Thymus (tissue), 11 donors: ENCODE results near the gene FARSA. TPM values are rescaled to one million over a fixed set of nuclear protein-coding genes. Genes with fewer than 3 reads are reported as not detected.
A peak's percentile ranks its signal among the peaks of the same experiment; 100 is the strongest.
"Not testable (repeated sequence)": the region's sequence is repeated elsewhere in the genome, so short reads cannot be mapped to it uniquely, and the experiment has no call there.

Experiments
- DNase-seq, 9 donors: peaks; one replicate each; pipeline ENCODE4 v3.0.0-alpha.2; 2013; ENCODE audit warnings: low spot score in 9 of 9, low read depth in 6 of 9, missing footprints in 1 of 9
- H3K27ac ChIP-seq, 2 donors: one replicate each; pipeline ENCODE4 v1.5.1; 2013; ENCODE audit warnings: control low read depth in 1 of 2, low read depth in 1 of 2, low read length in 1 of 2, mild to moderate bottlenecking in 1 of 2, moderate library complexity in 1 of 2
- H3K27me3 ChIP-seq, 2 donors: one replicate each; pipeline ENCODE4 v1.5.1; 2013; ENCODE audit warnings: low read length in 1 of 2; ENCODE audit not compliant: control insufficient read depth in 2 of 2, insufficient read depth in 1 of 2
- H3K36me3 ChIP-seq, 2 donors: one replicate each; pipeline ENCODE4 v1.5.1; 2013; ENCODE audit warnings: low read length in 1 of 2, mild to moderate bottlenecking in 1 of 2, moderate library complexity in 1 of 2; ENCODE audit not compliant: control insufficient read depth in 2 of 2, insufficient read depth in 2 of 2
- H3K4me1 ChIP-seq, 2 donors: one replicate each; pipeline ENCODE4 v1.5.1; 2013; ENCODE audit warnings: low read length in 2 of 2; ENCODE audit not compliant: control insufficient read depth in 2 of 2, insufficient read depth in 2 of 2
- H3K4me3 ChIP-seq, 2 donors: one replicate each; pipeline ENCODE4 v1.5.1; 2013; ENCODE audit warnings: low read length in 2 of 2, control low read depth in 1 of 2, mild to moderate bottlenecking in 1 of 2
- H3K9me3 ChIP-seq, 2 donors: one replicate each; pipeline ENCODE4 v1.5.1; 2013; ENCODE audit warnings: low read length in 1 of 2, mild to moderate bottlenecking in 1 of 2; ENCODE audit not compliant: control insufficient read depth in 2 of 2, insufficient read depth in 1 of 2
- WGBS: extraction: QIAGEN DNeasy Blood & Tissue Kit; methylation state at CpG from one replicate; pipeline ENCODE4 v1.1.7; 2013; 5-methylcytosine and 5-hydroxymethylcytosine counted together
- polyA plus RNA-seq: library from polyadenylated mRNA; stranded (reverse); fragments of 200-250 nt; gene quantifications from one replicate; pipeline ENCODE4 v1.2.3, GENCODE V29; 2013
- total RNA-seq: library from RNA; stranded (reverse); fragments of 120-200 nt; gene quantifications from one replicate; pipeline ENCODE4 v1.2.4, GENCODE V29; 2013
- donor health status: healthy.

Gene FARSA
- total and polyA plus RNA-seq, 2 donors = 33.6 to 46.7 TPM

DNA sequence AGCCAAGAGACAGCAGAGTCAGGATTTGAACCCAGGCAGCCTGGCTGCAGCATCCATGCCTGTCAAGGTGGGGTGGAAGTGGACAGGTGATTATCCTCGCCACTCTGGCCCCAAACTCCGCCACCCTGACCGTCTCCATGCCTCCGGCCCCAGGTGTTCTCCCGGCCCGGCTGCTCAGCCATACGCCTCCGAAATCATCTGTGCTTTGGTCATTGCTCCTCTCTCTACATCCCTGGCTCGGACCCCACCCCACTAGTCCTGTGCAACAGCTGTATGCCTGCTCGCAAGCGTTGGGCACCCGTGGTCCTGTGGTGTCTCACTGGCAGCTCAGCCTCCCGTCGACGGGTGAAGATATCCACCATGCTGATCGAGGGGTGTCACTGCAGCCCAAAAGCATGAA is 39.7 kb upstream of the FARSA start:
- H3K4me1 ChIP-seq = peaks cover 0 to 12% of the 10 kb centered on the region in 2 donors
- H3K27me3 ChIP-seq = peaks cover 0 to 15% of the 10 kb centered on the region in 2 donors
- WGBS = 97% methylated on average over 16 of the region's 16 CpGs
- H3K9me3 ChIP-seq = peaks cover 0 to 6% of the 10 kb centered on the region in 2 donors
- DNase-seq = no peak
- no peak overlapping the region for H3K4me3 ChIP-seq
- H3K36me3 ChIP-seq = no peaks in the 10 kb centered on the region
- H3K27ac ChIP-seq = no peak overlapping the region

DNA sequence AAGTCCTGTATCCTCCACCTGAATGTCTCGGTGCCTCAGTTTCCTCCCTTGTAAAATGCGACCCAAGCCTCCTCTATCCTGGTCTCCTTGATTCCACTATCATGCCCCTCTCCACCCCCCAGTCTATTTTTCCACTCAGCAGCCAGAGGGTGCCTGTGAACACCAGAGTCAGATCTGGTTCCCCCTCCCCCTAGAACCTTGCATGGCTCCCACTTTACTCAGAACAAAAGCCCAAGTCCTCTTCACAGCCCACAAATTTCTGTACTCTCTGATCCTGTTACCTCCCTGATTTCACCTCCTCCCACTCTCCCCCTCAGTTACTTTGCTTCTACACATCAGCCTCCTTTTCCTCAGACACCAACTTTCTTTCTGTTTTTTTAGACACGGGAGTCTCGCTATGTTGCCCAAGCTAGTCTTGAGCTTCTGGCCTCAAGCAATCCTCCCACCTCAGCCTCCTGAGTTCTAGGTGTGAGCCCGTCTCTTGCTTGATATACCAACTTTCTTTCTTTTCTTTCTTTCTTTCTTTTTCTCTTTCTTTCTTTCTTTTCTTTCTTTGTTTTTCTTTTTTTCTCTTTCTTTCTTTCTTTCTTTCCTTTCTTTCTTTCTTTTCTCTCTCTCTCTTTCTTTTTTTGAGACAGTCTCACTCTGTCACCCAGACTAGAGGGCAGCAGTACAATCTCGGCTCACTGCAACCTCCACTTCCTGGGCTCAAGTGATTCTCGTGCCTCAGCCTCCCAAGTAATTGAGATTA is 36.7 kb upstream of the FARSA start:
- no peaks in the 10 kb centered on the region for H3K36me3 ChIP-seq
- H3K4me1 ChIP-seq = peaks cover 0 to 13% of the 10 kb centered on the region in 2 donors
- no peak overlapping the region for H3K27ac ChIP-seq
- H3K4me3 ChIP-seq = no peak overlapping the region
- DNase-seq = no peak
- 91% methylated on average over 7 of the region's 7 CpGs for WGBS
- H3K27me3 ChIP-seq = peaks cover 0 to 10% of the 10 kb centered on the region in 2 donors
- peaks cover 0 to 6% of the 10 kb centered on the region in 2 donors for H3K9me3 ChIP-seq

DNA sequence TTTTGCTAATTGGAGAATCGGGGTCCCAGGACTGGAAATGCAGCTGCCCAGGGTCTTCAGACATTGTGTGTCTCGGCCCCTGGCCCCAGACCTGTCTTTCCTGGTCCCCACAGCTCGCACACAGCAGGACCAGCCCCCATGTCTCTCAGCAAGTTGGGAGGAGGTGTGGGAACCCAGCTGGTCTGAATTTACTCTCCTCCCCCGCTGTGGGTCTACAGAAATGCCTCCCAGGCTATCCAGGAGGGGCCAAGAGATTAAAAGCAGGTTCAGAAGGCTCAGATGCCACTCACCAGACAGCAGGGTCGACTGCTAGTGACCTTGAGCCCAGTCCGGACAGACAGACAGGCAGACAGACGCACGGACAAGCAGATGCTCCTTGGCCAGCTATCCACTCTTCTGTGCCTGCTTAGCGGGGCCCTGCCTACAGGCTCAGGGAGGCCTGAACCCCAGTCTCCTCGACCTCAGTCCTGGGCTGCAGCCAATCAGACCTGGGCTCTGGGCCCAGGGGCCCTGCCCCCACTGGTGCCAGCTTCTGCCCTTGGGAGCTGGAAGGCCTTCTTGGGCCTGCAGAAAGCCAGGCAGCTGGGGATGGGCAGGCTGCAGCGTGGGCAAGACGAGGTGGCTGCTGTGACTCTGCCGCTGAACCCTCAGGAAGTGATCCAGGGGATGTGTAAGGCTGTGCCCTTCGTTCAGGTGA is 35.9 kb upstream of the FARSA start, which contains the start of gene DAND5:
DAND5 (plus strand) TSS at position 285 of the 697 bp plus-strand sequence; CDS start at position 370, 85 bp downstream.
- Histone ChIP-seq H3K27me3 (peaks cover 0 to 1% of the 10 kb centered on the region in 2 donors), H3K36me3 (no peaks in the 10 kb centered on the region), H3K4me1 (peaks cover 0 to 12% of the 10 kb centered on the region in 2 donors), H3K4me3 (no peak within 1 kb of the TSS), H3K27ac (no peak within 1 kb of the TSS), H3K9me3 (peaks cover 0 to 6% of the 10 kb centered on the region in 2 donors)
- WGBS = 57% methylated on average over 14 of the region's 14 CpGs
- no peak for DNase-seq

DNA sequence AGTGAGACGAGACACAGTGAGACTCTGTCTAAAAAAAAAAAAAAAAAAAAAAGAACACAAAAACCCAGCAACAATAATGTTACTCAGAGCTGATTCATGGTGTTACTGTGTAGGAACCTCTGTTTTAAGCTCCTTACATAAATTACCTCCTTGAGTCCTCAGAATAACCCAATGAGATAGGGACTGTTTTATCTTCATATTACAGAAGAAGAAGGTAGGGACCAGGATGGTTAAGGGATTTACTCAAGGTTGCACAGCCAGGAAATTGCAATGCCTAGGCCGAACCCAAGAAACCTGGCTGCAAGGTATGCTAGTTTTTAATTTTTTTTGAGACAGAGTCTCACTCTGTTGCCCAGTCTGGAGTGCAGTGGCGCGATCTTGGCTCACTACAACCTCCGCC is 34.4 kb upstream of the FARSA start:
- no peak overlapping the region for H3K27ac ChIP-seq
- 98% methylated on average over 5 of the region's 5 CpGs for WGBS
- peaks cover 0 to 12% of the 10 kb centered on the region in 2 donors for H3K4me1 ChIP-seq
- DNase-seq = no peak
- no peaks in the 10 kb centered on the region for H3K27me3 ChIP-seq
- no peaks in the 10 kb centered on the region for H3K36me3 ChIP-seq
- H3K9me3 ChIP-seq = peaks cover 0 to 6% of the 10 kb centered on the region in 2 donors
- no peak overlapping the region for H3K4me3 ChIP-seq

DNA sequence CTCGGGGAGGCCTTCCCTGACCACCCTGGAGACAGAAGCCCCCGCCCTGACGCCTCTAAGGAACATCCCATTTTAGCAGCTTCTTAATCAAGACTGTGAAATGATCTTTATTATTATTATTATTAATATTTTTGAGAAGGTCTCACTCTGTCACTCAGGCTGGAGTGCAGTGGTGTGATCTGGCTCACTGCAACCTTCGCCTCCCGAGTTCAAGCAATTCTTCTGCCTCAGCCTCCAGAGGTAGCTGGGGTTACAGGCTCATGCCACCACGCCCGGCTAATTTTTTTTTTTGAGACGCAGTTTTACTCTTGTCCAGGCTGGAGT is 32.3 kb upstream of the FARSA start:
- no peak for DNase-seq
- H3K4me3 ChIP-seq = peak overlapping the region in 1 of 2 donors; percentile 47
- peaks cover 0 to 6% of the 10 kb centered on the region in 2 donors for H3K9me3 ChIP-seq
- peaks cover 0 to 12% of the 10 kb centered on the region in 2 donors for H3K4me1 ChIP-seq
- WGBS = 60% methylated on average over 8 of the region's 8 CpGs
- peak overlapping the region in 1 of 2 donors; percentile 42 for H3K27ac ChIP-seq
- H3K36me3 ChIP-seq = no peaks in the 10 kb centered on the region
- no peaks in the 10 kb centered on the region for H3K27me3 ChIP-seq

DNA sequence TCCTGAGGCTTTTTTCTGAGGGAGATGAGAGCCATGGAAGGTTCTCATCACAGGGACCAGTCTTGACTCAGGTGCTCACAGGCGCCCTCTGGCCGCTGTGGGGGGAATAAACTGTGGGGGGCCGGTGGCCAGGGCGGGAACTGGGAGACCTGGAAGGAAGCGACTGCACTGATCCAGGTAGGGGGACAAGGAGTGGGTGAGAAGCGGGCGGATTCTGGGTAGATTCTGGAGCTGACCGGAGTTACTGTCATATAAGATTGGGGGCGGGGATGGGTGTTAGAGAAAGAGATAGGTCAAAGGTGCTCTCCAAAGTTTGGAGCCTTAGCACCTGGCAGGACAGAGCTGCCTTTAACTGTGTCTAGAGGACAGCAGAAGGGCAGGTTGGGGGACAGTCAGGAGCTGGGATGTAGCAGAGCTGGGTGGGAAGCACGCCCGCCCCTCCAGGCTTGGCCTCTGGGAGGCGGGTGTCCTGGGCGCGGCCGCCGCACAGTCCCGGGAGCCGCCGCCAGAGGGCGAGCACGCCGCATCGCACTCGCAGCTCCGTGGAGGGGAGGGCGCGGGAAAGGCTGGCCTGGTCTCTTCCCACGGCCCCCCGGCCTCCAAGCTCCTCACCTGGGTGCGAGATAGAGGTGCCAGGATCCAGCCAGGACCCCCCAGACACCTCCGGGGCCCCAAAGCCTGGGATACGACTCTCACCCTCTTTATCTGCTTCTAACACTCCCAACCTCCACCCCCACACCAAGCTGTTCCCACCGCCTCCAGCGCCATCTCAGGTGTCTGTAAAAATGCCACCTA is 31.7 kb upstream of the FARSA start:
- WGBS = 1% methylated on average over 34 of the region's 34 CpGs
- H3K9me3 ChIP-seq = peaks cover 0 to 6% of the 10 kb centered on the region in 2 donors
- DNase-seq = peak in 7 of 9 donors; percentile 55 to 86 (median 78)

DNA sequence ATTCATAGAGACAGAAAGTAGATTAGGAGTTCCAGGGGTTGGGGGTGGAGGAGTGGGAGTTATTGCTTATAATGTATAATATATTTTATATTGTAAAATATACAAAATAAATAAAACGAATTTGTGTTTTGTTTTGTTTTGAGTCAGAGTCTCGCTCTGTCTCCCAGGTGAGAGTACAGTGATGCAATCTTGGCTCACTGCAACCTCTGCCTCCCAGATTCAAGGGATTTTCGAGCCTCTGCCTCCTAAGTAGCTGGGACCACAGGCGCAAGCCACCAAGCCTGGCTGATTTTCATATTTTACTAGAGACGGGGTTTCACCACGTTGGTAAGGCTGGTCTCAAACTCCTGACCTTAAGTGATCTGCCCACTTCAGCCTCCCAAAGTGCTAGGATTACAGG is 26.0 kb upstream of the FARSA start:
- Histone ChIP-seq H3K4me1 (peaks cover 0 to 14% of the 10 kb centered on the region in 2 donors), H3K4me3 (no peak overlapping the region), H3K27ac (no peak overlapping the region), H3K9me3 (no peaks in the 10 kb centered on the region), H3K27me3 (no peaks in the 10 kb centered on the region), H3K36me3 (peaks cover 2 to 6% of the 10 kb centered on the region in 2 donors)
- DNase-seq = no peak
- 93% methylated on average over 6 of the region's 6 CpGs for WGBS

More for the DNA sequence above, 31.7 kb upstream of the FARSA start:
- Histone ChIP-seq H3K27ac (peak overlapping the region; percentile 12 to 42), H3K36me3 (no peaks in the 10 kb centered on the region), H3K4me1 (peaks cover 0 to 12% of the 10 kb centered on the region in 2 donors), H3K4me3 (peak overlapping the region; percentile 45 to 47), H3K27me3 (no peaks in the 10 kb centered on the region)

DNA sequence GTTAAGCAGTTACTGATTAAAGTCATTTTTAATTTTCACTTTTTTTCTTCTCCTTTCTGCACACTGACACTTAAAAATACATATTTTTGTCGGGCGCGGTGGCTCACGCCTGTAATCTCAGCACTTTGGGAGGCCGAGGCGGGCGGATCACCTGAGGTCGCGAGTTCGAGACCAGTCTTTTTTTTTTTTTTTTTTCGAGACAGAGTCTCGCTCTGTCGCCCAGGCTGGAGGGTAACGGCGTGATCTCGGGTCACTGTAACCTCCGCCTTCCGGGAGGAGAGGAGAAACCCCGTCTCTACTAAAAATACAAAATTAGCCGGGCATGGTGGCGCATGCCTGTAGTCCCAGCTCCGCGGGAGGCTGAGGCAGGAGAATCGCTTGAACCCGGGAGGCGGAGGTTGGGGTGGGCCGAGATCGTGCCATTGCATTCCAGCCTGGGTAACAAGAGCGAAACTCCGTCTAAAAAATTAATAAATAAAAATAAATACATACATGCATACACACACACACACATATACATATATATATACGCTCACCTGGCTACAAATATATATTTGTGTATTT is 24.0 kb upstream of the FARSA start:
- H3K27me3 ChIP-seq, H3K9me3 ChIP-seq, DNase-seq: not testable (repeated sequence)
- Histone ChIP-seq H3K4me3 (peak overlapping the region; percentile 67 to 86), H3K27ac (peak overlapping the region; percentile 83 to 92), H3K36me3 (peaks cover 22 to 25% of the 10 kb centered on the region in 2 donors), H3K4me1 (peaks cover 0 to 19% of the 10 kb centered on the region in 2 donors)
- WGBS = 33% methylated on average over 31 of the region's 31 CpGs
